SK-N-SH treated with all-trans-retinoic acid at 6 μM for 48 hours (cell line): Measurements from ENCODE around the gene PCED1A.

ENCODE experiments used
- ARNTL ChIP-seq: fragments of 450-650 bp; formaldehyde crosslinking; IDR thresholded peaks from 2 replicates; pipeline ENCODE4 v1.5.0; 2020; ENCODE audit warnings: low read depth, mild to moderate bottlenecking, moderate library complexity, borderline replicate concordance
- CSRNP3 ChIP-seq: fragments of 250-450 bp; sonication (Bioruptor Pico); IDR thresholded peaks from 2 replicates; pipeline ENCODE4 v1.5.1; 2021; ENCODE audit warnings: mild to moderate bottlenecking, moderate library complexity
- PATZ1 ChIP-seq: fragments of 250-450 bp; sonication (Bioruptor Pico); IDR thresholded peaks from 2 replicates; pipeline ENCODE4 v1.8.0; 2020; ENCODE audit warnings: mild to moderate bottlenecking, moderate library complexity, borderline replicate concordance
- POU6F1 ChIP-seq: fragments of 250-450 bp; sonication (Bioruptor Pico); IDR thresholded peaks from 2 replicates; pipeline ENCODE4 v1.8.0; 2021; ENCODE audit warnings: low read depth, mild to moderate bottlenecking, moderate library complexity, borderline replicate concordance
- RARB ChIP-seq: fragments of 250-450 bp; sonication (Bioruptor Pico); IDR thresholded peaks from 2 replicates; pipeline ENCODE4 v1.8.0; 2021; ENCODE audit warnings: mild to moderate bottlenecking, moderate library complexity
- SNAI2 ChIP-seq: fragments of 250-450 bp; sonication (Bioruptor Pico); IDR thresholded peaks from 2 replicates; pipeline ENCODE4 v1.5.0; 2020; ENCODE audit warnings: mild to moderate bottlenecking, moderate library complexity
- ZFP3 ChIP-seq: fragments of 250-450 bp; sonication (Bioruptor Pico); IDR thresholded peaks from 2 replicates; pipeline ENCODE4 v1.5.0; 2020; ENCODE audit warnings: mild to moderate bottlenecking, moderate library complexity
- ZNF565 ChIP-seq: fragments of 450-650 bp; formaldehyde crosslinking; conservative IDR thresholded peaks from 2 replicates; pipeline ENCODE4 v1.5.0; 2020; ENCODE audit warnings: low read depth, mild to moderate bottlenecking, moderate library complexity
- ZNF70 ChIP-seq: fragments of 450-650 bp; formaldehyde crosslinking; IDR thresholded peaks from 2 replicates; pipeline ENCODE4 v1.5.0; 2020; ENCODE audit warnings: mild to moderate bottlenecking, moderate library complexity

- no peak for TF ChIP-seq PATZ1 (CRISPR knock-in tag)
- no peak for TF ChIP-seq POU6F1
- no peak for TF ChIP-seq RARB (CRISPR knock-in tag)
- TF ChIP-seq CSRNP3 (CRISPR knock-in tag), result no peak
- TF ChIP-seq ZFP3 (CRISPR knock-in tag), result no peak
- TF ChIP-seq ZNF565 (CRISPR knock-in tag), result no peak
- TF ChIP-seq SNAI2 (CRISPR knock-in tag), result no peak
- no peak for TF ChIP-seq ZNF70 (CRISPR knock-in tag)
- no peak for TF ChIP-seq ARNTL (CRISPR knock-in tag)
Observed at GRCh38 chr20:2838847-2839671, 1.4 kb downstream of the PCED1A start.
